GM19043 (cell line): ENCODE data around the gene KATNB1.
"Not testable (repeated sequence)": the region's sequence is repeated elsewhere in the genome, so short reads cannot be mapped to it uniquely, and the experiment has no call there.

Source experiments
- ATAC-seq: cut with Tn5 transposase; IDR thresholded peaks from one replicate; pipeline ENCODE4 v1.9.1; 2021; ENCODE audit warnings: low read depth; ENCODE audit not compliant: unreplicated experiment

KATNB1 gene

DNA sequence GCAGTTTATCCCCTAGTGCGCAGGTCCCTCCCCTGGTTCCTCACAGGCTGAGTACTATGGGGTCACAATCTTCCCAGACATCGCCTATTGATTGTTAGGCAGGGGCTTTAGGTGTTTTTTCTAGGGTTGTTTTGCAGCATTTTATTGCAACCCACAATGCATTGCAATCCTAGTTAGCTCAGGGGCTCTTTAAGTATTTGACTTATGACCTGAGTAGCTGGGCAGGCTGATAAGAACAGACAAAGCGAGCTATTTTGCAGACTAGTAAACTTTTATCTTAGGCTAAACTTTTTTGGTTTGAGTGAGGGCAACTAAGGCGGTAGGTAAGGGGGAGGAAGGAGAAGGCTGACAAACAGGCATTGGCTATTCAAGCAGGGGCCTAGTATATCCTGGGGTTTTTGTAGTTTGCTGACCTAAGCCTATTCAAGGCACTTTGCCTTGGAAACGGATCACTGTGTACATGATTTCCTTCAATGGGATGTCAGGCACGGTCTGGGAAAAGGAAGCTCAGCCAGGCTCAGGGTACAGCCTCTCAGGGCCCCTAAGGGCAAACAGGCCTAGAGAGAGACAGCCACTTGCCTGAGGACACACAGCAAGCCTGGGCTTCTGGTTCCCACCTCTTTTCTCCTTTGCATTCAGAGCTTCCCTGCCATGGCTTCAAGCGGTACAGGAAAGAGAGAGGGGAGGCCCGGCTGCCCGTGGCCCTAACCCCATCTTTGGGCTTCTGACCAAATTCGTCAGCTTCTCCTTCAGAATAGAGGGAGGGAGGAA, 34.6 kb upstream of the KATNB1 start:
- ATAC-seq = no peak

DNA sequence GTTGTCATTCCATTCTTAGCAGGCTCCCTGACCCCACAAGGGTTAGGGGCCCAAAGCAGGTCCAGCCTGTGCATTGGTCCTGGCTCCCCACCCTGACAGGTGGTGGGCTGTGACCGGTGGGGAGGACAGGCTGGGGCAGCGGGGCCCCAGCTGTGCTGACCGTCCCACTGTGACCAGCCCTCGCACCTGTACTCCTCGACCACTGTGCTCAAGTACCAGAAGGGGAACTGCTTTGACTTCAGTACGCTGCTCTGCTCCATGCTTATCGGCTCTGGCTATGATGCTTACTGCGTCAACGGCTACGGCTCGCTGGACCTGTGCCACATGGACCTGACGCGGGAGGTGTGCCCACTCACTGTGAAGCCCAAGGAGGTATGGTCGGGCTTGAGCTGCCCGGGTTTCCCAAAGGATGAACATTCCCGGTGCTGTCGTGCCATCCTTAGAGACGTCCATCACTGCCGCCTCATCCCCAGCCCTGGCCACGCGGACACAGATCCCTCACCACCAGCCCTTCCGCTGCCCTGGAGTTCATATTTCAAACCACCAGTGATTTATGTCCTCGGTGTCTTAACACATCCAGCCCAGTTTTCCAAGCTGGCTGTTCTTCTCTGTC, 33.7 kb upstream of the KATNB1 start:
- ATAC-seq = no peak

DNA sequence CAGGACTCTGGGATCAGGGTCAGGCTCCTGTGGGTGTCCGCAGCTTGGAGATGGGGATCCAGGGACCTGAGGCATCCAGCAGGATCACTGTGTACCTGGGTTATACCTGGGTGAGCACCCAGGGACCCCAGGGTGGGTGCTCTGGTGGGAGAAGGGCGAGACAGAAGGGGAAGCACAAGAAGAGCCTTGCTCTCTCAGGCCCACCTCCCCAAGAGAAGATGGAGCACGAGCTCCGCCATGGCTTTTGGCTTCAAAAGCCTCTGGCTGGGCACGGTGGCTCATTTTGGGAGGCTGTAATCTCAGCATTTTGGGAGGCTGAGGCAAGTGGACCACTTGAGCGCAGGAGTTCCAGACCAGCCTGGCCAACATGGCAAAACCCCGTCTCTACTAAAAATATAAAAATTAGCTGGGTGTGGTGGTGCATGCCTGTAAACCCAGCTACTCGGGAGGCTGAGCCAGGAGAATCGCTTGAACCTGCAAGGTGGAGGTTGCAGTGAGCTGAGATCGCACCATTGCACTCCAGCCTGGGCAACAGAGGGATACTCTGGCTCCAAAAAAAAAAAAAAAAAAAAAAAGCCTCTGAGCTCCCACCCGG, 32.1 kb upstream of the KATNB1 start:
- no peak for ATAC-seq

DNA sequence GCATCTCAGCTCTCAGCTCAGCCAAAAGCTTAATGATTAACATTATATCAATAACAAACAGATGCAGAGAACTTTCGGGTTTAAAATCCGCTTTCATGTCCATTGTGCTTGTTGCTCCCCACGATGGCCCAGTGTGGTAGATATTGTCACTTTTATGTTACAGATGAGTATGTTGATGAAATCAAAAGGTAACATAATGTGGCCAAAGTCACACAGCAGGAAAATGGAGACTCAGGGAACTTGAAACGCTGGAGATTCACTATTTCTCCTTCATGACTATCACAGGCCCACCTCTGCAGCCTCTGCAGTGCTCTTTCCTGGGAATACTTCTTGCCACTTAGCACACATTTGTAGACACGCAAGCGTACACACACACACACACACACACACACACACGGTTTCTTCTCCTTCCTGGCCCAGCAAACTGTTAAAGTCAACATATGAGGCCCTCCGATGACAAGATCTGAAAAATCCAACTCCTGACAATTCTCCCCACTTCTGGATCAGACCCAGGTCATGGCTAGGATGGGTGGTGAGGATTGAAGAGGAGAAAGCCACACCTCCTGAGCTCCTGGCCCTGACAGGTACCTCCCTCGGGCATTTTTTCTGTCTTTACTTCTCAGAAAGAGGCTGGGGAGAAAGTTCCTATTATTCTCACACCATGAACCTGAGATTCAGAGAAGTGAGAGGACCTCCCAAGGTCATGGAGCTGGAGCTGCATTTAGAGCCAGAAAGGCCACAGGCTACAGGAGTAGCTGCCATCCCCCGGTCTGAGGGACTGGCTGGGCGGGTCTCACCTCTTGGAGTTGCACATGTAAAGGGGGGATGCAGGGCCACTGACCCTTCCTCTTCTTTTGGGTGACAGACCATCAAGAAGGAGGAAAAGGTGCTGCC, 31.3 kb upstream of the KATNB1 start:
- no peak for ATAC-seq

DNA sequence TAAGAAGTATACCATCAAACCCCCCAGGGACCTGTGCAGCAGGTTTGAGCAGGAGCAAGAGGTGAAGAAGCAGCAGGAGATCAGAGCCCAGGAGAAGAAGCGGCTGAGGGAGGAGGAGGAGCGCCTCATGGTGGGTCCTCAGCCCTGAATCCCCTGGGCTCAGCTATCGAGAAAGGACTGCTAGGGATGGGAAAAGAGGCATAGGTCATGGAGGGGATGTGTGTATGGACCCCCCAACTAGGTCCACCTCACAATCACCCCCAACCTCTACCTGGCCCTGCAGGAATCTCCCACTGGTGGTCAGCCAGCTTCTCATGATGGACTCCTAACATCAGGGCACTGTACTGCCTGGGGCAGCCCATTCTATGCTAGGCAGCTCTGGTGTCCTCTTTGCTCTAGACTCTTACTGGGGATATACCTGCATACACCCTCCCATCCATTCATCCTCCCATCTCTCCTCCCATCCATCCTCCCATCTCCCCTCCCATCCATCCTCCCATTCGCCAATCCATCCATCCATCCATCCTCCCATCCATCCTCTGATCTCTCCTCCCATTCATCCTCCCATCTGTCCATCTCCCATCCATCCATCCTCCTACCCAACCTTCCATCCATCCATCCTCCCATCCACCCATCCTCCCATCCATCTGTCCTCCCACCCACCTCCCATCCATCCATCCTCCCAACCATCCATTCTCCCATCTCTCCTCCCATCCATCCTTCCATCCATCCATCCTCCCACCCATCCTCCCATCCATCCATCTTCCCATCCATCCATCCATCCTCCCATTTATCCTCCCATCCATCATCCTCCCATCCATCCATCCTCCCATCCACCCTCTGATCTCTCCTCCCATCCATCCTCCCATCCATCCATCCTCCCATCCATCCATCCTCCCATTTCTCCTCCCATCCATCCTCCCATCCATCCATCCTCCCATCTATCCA, 30.4 kb upstream of the KATNB1 start:
- ATAC-seq = no peak

DNA sequence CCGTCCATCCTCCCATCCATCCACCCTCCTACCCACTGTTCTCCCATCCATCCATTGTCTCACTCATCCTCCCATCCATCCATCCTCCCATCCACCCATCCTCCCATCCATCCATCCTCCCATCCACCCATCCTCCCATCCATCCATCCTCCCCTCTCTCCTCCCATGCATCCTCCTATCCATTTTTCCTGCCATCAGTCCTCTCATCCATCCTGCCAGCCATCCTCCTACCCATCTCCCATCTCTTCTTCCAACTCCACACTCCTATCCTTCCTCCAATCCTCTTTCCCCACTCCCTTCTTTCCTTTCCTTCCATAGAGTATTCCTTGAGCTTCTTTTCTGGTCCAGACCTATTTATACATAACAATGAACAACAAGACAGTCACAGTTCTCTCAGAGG, 28.9 kb upstream of the KATNB1 start:
- no peak for ATAC-seq

DNA sequence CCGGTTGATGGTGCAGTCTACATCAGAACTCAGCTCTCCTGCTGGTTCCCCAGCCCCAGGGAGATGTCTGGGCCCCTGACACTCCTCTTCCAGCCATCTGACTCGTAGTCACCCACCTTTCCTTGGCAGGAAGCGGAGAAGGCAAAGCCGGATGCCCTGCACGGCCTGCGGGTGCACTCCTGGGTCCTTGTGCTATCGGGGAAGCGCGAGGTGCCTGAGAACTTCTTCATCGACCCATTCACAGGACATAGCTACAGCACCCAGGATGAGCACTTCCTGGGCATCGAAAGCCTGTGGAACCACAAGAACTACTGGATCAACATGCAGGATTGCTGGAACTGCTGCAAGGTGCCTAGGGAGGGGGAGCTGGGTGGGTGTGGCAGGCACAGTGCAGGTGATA, 28.2 kb upstream of the KATNB1 start:
- no peak for ATAC-seq

DNA sequence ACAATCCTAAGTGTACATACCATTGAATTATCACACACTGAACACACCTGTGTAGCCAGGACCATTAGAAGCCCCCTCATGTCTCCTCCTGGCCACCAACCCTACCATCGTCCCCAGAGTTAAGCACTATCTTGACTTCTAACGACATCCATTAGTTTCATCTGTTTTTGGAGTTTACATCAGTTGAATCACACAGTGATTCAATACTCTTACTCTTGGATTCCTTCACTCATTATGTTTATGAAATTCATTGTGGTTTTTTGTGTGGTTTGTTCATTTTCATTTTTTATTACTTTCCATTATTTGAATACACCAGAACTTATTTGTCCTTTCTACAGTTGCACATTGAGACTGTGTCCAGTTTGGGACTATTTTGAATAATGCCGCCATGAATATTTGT, 27.4 kb upstream of the KATNB1 start:
- no peak for ATAC-seq

DNA sequence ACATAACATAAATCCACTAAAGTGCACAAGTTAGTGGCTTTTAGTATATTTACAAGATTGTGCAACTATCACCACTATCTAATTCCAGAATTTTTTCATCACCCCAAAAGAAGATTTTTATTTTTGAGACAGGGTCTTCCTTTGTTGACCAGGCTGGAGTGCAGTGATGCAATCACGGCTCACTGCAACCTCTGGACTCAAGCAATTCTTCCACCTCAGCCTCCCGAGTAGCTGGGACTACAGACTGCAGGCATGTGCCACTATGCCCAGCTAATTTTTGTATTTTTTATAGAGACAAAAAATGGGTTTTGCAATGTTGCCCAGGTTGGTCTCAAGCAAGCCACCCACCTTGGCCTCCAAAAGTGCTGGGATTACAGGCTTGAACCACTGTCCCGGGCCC, 25.9 kb upstream of the KATNB1 start:
- no peak for ATAC-seq

DNA sequence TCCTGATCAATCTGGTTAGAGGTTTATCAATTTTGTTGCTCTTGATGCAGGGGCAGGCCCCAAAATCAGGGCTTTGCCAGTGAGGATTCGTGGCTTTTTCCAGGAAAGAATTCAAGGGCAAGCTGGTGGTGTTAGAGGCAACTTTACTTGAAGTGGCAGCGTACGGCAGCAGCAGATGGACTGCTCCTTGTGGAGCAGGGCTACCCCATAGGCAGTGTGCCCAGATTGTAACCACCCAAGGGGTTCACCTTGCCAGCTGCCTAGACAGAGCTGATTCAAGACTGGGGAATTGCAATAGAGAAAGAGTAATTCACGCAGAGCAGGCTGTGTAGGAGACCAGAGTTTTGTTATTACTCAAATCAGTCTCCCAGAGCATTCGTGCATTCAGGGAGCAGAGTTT, 24.2 kb upstream of the KATNB1 start:
- no peak for ATAC-seq

DNA sequence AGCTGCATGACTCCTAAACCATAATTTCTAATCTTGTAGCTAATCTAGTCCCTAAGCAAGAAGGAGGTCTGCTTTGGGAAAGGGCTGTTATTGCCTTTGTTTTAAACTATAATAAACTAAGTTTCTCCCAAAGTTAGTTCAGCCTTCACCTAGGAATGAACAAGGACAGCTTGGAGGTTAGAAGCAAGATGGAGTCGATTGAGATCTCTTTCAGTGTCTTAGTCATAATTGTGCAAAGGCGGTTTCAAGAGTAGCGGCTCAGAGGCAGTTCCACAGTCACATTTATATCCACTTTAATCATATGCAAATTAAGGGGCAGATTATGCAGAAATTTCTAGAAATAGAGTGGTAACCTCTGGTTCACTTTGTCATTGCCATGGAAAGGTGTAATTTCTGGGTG, 23.6 kb upstream of the KATNB1 start:
- ATAC-seq = no peak

DNA sequence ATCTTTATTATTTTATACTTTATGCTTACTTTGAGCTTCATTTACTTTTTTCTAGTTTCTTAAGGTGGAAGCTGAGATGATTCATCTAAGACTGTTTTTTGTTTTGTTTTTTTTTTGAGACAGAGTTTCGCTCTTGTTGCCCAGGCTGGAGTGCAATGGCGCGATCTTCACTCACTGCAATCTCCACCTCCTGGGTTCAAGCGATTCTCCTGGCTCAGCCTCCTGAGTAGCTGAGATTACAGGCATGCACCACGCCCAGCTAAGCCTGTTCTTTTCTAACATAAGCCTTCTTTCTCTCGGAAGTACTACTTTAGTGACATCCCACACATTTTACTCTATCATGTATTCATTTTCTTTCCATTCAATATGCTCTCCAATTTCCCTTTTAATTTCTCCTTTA, 23.0 kb upstream of the KATNB1 start:
- not testable (repeated sequence) for ATAC-seq

DNA sequence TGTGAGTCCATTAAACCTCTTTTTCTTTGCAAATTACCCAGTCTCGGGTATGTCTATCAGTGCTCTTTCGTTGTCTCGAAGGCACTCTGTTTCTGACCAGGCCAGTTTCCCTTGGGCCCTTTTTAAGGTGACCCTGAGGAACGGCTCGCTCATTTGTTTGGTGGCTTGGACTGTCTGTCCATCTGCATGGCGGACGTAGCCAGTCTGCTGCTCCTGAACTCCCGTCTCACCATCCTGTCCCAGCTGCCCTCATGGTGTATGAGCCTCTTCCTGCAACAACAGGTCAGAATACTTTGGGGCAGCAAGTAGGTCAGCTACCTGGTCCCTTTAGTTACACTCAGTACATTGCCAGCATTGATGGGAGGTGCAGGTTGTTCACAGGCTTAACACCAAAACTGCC, 22.0 kb upstream of the KATNB1 start:
- no peak for ATAC-seq

DNA sequence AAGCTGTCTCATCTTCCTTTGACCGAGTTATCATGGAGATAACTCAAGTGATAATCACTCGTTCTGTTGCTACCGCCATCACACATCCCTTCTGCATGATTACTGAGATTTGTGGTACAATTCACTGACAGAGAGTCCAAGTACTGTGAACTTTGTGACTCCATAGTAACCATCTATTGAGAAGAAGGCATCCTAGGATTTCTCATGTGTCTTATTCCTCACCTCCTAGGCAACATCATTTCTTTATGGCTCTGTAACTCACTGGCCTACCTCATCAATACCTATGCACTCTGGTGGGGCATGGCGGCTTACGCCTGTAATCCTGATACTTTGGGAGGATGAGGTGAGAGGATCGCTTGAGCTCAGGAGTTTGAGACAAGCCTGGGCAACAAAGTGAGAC, 21.5 kb upstream of the KATNB1 start:
- no peak for ATAC-seq

DNA sequence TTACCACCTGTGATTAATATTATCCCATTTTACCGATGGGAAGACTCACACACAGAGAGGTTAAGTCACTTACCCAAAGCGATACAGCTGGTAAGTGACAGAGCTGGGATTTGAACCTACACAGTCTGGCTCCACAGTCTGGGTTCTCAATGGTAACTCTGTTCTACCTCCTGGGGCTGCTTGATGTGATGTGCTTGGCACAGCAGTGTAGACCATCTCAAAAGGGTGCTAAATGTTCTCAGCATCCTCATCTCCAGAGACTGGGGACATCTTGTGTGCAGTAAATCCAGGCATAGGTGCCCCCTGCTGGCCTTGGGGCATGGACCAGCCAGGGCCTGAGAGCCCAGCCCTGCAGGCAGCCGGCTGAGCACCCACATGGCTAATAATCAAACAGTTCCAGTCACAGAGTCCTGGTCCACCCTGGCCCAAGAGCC, 15.4 kb upstream of the KATNB1 start:
- no peak for ATAC-seq

DNA sequence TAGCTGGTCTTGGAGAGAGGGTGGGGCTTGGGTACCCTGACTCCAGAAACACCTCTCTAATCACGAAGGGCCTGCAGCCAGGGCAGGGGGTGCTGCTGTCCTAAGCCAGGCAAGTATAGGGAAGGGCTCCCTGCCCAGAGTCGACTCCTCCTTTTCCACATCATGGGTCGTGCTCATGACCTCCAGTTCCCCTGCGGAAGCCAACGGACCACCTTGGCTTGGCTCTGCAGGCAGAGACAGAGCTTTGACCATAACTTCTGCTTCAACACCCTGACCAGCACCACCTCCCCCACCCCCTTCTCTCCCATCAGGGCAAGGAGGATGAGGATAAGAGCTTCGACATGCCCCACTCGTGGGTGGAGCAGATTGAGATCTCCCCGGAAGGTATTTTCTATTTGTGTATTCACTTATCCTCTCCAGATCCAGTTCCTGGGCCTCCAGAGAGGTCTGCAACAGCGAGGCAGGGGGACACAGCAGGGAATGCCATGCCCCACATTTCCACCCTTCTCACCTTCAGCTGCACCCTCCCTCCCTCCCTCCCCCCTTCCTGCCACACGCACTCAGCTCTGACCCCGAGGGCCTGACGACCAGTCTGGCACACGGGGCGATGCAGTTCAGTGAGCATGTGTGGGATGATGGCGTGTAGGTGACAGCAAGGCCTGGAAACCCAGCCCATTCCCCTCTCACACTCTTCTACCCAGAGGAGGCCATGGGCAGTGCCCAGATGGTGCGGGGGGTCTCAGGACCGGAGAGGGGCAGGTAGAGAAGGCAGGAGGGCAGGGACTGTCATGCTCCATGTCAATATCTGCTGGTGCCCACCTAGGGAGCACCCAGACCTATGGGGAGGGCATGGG, 14.0 kb upstream of the KATNB1 start:
- ATAC-seq = no peak

DNA sequence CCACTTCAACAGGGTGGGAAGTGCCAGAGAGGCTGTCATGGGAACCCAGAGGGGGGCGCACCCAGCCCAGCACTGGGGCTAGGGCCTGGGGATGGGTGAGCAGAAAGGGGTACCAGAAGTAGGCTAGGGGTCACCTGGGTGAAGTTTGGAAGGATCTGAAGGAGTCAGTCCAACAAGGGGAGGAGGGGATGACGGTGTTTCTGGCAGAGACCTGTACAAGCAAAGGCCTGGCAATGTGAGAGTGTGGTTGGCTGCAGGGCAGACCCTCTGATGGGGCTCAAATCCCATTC, 13.4 kb upstream of the KATNB1 start:
- no peak for ATAC-seq

DNA sequence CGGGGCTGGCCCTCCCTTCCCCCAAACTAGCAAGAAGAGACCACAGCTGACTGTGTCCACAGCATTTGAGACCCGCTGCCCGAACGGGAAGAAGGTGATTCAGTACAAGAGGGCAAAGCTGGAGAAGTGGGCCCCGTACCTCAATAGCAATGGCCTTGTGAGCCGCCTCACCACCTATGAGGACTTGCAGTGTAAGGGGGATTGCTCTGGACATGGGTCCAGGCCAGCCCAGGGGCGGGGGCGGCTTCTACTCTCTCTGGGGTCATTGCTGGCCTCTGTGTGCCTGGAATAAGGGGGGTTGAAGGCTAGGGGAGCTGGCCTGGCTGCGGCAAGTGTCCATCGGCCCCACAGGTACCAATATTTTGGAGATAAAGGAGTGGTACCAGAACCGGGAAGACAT, 12.9 kb upstream of the KATNB1 start:
- ATAC-seq = no peak

DNA sequence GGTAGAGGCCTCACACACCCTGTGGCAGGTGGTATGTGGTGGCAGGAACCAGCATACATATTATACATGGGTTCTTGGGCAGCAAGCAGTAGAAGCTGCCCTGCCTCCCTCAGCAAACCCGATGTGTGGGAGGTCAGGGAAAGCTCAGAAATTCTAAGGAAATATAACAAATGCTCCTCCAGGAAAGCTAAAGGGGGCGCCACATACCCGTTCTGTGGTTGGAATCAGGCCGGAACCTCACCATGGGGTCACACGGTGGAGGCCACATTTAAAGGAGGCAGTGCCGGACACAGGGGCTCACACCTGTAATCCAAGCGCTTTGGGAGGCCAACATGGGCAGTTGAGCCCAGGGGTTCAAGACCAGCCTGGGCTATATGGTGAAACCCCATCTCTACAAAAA, 12.4 kb upstream of the KATNB1 start:
- ATAC-seq = no peak
